ENCODE measurements around the gene PRCP. TPM values are rescaled to one million over a fixed set of nuclear protein-coding genes. Genes with fewer than 3 reads are reported as not detected.

Gene PRCP
- total and polyA plus RNA-seq, 2 experiments from 2014 or later, result 33.3 to 52.8 TPM

DNA sequence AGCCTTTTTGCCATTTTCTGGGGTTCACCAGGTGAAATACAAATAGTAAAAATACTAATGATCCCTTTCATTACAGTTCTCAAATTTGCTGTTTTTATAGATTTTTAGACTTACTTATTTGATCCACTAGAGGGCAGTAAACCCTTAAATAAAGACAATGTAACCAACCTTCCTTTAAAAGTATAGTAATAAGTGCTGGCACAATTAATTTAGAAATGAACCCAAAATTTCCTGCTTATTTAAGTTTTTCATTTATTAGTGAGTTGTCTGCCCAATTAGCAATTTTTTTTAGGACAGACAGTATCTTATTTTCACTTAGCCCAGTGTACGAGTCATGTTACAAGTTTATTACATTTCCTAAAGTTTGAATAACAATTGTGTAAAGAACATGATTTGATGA is 6.0 kb upstream of the PRCP start:
- Histone ChIP-seq H3K27me3 (ENCODE audit: insufficient read depth) (no peaks in the 10 kb centered on the region), H3K4me1 (ENCODE audit: insufficient read depth) (peaks cover 39% of the 10 kb centered on the region), H2AFZ (no peak overlapping the region), H4K20me1 (replicated peaks; ENCODE audit: insufficient read depth) (peaks cover 25% of the 10 kb centered on the region), H3F3A (replicated peaks; ENCODE audit: low read depth) (no peaks in the 10 kb centered on the region), H3K36me3 (ENCODE audit: insufficient read depth) (peaks cover 1% of the 10 kb centered on the region; the same call in 1 of the 2 replicates), H3K4me2 (no peak overlapping the region), H3K4me3 (no peak overlapping the region), H3K9me2 (ENCODE audit: insufficient read depth) (no peaks in the 10 kb centered on the region), H3K27ac (ENCODE audit: low read depth) (no peak overlapping the region), H3K79me2 (replicated peaks; ENCODE audit: insufficient read depth) (peaks cover 83% of the 10 kb centered on the region)
- Mint-ChIP-seq H3K27ac (no peak overlapping the region), H3K27me3 (ENCODE audit: insufficient read depth, low read depth, poor library complexity) (no peaks in the 10 kb centered on the region), H3K36me3 (ENCODE audit: low read depth) (peaks cover 11% of the 10 kb centered on the region), H3K9me3 (no peaks in the 10 kb centered on the region), H3K4me3 (no peak overlapping the region), H3K4me1 (peaks cover 41% of the 10 kb centered on the region)
- DNase-seq (ENCODE audit: low spot score), result peak; percentile 74
- ATAC-seq, result no peak
- TF ChIP-seq EZH2phosphoT487 (IDR thresholded peaks at IDR 0.05; ENCODE audit: unreplicated experiment) (no peak), POLR2AphosphoS5 (IDR thresholded peaks at IDR 0.05; ENCODE audit: low read depth) (no peak)
- TF ChIP-seq, protein P1, sequence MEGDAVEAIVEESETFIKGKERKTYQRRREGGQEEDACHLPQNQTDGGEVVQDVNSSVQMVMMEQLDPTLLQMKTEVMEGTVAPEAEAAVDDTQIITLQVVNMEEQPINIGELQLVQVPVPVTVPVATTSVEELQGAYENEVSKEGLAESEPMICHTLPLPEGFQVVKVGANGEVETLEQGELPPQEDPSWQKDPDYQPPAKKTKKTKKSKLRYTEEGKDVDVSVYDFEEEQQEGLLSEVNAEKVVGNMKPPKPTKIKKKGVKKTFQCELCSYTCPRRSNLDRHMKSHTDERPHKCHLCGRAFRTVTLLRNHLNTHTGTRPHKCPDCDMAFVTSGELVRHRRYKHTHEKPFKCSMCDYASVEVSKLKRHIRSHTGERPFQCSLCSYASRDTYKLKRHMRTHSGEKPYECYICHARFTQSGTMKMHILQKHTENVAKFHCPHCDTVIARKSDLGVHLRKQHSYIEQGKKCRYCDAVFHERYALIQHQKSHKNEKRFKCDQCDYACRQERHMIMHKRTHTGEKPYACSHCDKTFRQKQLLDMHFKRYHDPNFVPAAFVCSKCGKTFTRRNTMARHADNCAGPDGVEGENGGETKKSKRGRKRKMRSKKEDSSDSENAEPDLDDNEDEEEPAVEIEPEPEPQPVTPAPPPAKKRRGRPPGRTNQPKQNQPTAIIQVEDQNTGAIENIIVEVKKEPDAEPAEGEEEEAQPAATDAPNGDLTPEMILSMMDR (conservative IDR thresholded peaks at IDR 0.05; ENCODE audit: low read depth in 2 of 2), result peak in 1 of 2 experiments; percentile 78; a peak in 3 of 4 replicates

- no peaks in the 10 kb centered on the region for H3K27me3 ChIP-seq (ENCODE audit: insufficient read depth)
- no peak overlapping the region for H2AFZ ChIP-seq
- H3K4me2 ChIP-seq, result no peak overlapping the region
- Mint-ChIP-seq H3K4me3 (no peak overlapping the region), H3K27ac (no peak overlapping the region), H3K9me3 (no peaks in the 10 kb centered on the region), H3K4me1 (peaks cover 40% of the 10 kb centered on the region), H3K27me3 (ENCODE audit: insufficient read depth, low read depth, poor library complexity) (no peaks in the 10 kb centered on the region), H3K36me3 (ENCODE audit: low read depth) (no peaks in the 10 kb centered on the region)
- H3K4me1 ChIP-seq (ENCODE audit: insufficient read depth), result peaks cover 39% of the 10 kb centered on the region
- H3K79me2 ChIP-seq (replicated peaks; ENCODE audit: insufficient read depth), result peaks cover 68% of the 10 kb centered on the region
- H3K36me3 ChIP-seq (ENCODE audit: insufficient read depth), result no peaks in the 10 kb centered on the region
- H3K27ac ChIP-seq (ENCODE audit: low read depth), result no peak overlapping the region
- H3K4me3 ChIP-seq, result no peak overlapping the region
- H3K9me2 ChIP-seq (ENCODE audit: insufficient read depth), result no peaks in the 10 kb centered on the region
- H3F3A ChIP-seq (replicated peaks; ENCODE audit: low read depth), result no peaks in the 10 kb centered on the region
- DNase-seq (ENCODE audit: low spot score) (no peak), ATAC-seq (no peak)
- peaks cover 18% of the 10 kb centered on the region for H4K20me1 ChIP-seq (replicated peaks; ENCODE audit: insufficient read depth)
- no peak for TF ChIP-seq JUNB (IDR thresholded peaks at IDR 0.05; ENCODE audit: unreplicated experiment)
- no peak for TF ChIP-seq ZNF114 (CRISPR knock-in tag; IDR thresholded peaks at IDR 0.05)
- no peak for TF ChIP-seq POLR2AphosphoS5 (IDR thresholded peaks at IDR 0.05; ENCODE audit: low read depth)
- no peak for TF ChIP-seq EZH2phosphoT487 (IDR thresholded peaks at IDR 0.05; ENCODE audit: unreplicated experiment)
- no peak for TF ChIP-seq NANOG (IDR thresholded peaks at IDR 0.05; ENCODE audit: borderline replicate concordance)
- TF ChIP-seq, protein P2, sequence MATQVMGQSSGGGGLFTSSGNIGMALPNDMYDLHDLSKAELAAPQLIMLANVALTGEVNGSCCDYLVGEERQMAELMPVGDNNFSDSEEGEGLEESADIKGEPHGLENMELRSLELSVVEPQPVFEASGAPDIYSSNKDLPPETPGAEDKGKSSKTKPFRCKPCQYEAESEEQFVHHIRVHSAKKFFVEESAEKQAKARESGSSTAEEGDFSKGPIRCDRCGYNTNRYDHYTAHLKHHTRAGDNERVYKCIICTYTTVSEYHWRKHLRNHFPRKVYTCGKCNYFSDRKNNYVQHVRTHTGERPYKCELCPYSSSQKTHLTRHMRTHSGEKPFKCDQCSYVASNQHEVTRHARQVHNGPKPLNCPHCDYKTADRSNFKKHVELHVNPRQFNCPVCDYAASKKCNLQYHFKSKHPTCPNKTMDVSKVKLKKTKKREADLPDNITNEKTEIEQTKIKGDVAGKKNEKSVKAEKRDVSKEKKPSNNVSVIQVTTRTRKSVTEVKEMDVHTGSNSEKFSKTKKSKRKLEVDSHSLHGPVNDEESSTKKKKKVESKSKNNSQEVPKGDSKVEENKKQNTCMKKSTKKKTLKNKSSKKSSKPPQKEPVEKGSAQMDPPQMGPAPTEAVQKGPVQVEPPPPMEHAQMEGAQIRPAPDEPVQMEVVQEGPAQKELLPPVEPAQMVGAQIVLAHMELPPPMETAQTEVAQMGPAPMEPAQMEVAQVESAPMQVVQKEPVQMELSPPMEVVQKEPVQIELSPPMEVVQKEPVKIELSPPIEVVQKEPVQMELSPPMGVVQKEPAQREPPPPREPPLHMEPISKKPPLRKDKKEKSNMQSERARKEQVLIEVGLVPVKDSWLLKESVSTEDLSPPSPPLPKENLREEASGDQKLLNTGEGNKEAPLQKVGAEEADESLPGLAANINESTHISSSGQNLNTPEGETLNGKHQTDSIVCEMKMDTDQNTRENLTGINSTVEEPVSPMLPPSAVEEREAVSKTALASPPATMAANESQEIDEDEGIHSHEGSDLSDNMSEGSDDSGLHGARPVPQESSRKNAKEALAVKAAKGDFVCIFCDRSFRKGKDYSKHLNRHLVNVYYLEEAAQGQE (IDR thresholded peaks at IDR 0.05; ENCODE audit: unreplicated experiment), result no peak
- no peak for TF ChIP-seq EZH2 (IDR thresholded peaks at IDR 0.05; ENCODE audit: low read depth, unreplicated experiment)
- TF ChIP-seq, protein P1 (conservative IDR thresholded peaks at IDR 0.05; ENCODE audit: low read depth in 2 of 2), result no peak
- no peak for TF ChIP-seq CREB1 (CRISPR knock-in tag; IDR thresholded peaks at IDR 0.05; ENCODE audit: low read depth)
- no peak for TF ChIP-seq ETS1 (IDR thresholded peaks at IDR 0.05)
- TF ChIP-seq ZNF331 (CRISPR knock-in tag; IDR thresholded peaks at IDR 0.05; ENCODE audit: low read depth), result no peak
- TF ChIP-seq STAT1 (IDR thresholded peaks at IDR 0.05; ENCODE audit: unreplicated experiment), result no peak
These were observed 3.8 kb upstream of the PRCP start for GRCh38 chr11:82903843-82904586.
